PC-9 (cell line): ENCODE results near the gene SPPL3.
"Not testable (repeated sequence)": the region's sequence is repeated elsewhere in the genome, so short reads cannot be mapped to it uniquely, and the experiment has no call there.

Experiments
- EZH2 ChIP-seq: fragments of 200-600 bp; sonication (generic); IDR thresholded peaks from 2 replicates; pipeline ENCODE4 v1.8.0; 2017; ENCODE audit warnings: antibody characterized with exemption, low read depth
- TF ChIP-seq, protein P1 (sequence below): fragments of 200-600 bp; sonication (generic); conservative IDR thresholded peaks from 2 replicates; pipeline ENCODE4 v1.6.1; 2017; ENCODE audit warnings: mixed run types, antibody characterized with exemption, mild to moderate bottlenecking, moderate library complexity

DNA sequence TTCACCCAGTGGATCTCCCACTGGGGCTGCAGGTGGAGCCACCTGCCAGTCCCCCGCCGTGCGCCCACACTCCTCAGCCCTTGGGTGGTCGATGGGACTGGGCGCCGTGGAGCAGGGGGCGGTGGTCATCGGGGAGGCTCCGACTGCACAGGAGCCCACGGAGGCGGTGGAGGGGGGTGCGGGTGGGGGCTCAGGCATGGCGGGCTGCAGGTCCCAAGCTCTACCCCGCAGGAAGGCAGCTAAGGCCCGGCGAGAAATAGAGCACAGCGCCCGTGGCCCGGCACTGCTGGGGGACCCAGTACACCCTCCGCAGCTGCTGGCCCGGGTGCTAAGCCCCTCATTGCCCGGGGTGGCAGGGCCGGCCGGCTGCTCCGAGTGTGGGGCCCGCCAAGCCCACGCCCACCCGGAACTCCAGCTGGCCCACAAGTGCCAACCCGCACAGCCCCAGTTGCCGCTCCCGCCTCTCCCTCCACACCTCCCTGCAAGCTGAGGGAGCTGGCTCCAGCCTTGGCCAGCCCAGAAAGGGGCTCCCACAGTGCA is 46.2 kb upstream of the SPPL3 start:
- TF ChIP-seq, protein P1, sequence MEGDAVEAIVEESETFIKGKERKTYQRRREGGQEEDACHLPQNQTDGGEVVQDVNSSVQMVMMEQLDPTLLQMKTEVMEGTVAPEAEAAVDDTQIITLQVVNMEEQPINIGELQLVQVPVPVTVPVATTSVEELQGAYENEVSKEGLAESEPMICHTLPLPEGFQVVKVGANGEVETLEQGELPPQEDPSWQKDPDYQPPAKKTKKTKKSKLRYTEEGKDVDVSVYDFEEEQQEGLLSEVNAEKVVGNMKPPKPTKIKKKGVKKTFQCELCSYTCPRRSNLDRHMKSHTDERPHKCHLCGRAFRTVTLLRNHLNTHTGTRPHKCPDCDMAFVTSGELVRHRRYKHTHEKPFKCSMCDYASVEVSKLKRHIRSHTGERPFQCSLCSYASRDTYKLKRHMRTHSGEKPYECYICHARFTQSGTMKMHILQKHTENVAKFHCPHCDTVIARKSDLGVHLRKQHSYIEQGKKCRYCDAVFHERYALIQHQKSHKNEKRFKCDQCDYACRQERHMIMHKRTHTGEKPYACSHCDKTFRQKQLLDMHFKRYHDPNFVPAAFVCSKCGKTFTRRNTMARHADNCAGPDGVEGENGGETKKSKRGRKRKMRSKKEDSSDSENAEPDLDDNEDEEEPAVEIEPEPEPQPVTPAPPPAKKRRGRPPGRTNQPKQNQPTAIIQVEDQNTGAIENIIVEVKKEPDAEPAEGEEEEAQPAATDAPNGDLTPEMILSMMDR, result not testable (repeated sequence)
- not testable (repeated sequence) for TF ChIP-seq EZH2
